ENCODE results near the gene AKAP13. TPM values are rescaled to one million over a fixed set of nuclear protein-coding genes. Genes with fewer than 3 reads are reported as not detected.

Gene AKAP13
- polyA plus RNA-seq, 1 experiment: 15.5 TPM

DNA sequence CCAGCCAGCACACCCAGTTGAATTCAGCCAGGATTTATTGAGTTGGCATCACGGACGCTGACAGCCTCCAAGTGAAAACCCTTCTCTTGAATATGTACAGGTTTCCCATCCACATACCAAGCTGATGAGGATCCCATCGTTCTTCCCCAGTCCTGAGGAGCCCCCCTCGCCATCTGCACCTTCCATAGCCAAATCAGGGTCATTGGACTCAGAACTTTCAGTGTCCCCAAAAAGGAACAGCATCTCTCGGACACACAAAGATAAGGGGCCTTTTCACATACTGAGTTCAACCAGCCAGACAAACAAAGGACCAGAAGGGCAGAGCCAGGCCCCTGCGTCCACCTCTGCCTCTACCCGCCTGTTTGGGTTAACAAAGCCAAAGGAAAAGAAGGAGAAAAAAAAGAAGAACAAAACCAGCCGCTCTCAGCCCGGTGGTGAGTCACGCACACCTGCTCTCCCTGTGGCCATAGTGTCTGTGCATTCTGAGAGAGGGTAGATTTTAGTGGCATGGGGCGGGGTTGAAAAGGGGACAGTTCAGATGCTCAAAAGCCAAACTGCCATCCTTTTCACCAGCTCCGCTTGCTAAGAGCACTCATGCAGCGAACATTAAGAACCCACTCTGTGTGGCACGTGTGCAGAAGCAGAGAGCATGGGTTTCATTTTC is 363.1 kb downstream of the AKAP13 start:
- no peak overlapping the region for H3K4me3 ChIP-seq (ENCODE audit: low read depth, low read length)
- ChIA-PET CTCF (interaction anchor here (3.7 to 6.6 kb wide), 2 partner anchors 12 to 97 kb away, joined by 37 to 38 read pairs; no protein-coding TSS in a partner anchor), POLR2A (no interaction called here)
- H3K27ac ChIP-seq (ENCODE audit: low read depth, low read length): no peak overlapping the region
- DNase-seq (ENCODE audit: low read depth, low spot score): no peak
- TF ChIP-seq, protein P1, sequence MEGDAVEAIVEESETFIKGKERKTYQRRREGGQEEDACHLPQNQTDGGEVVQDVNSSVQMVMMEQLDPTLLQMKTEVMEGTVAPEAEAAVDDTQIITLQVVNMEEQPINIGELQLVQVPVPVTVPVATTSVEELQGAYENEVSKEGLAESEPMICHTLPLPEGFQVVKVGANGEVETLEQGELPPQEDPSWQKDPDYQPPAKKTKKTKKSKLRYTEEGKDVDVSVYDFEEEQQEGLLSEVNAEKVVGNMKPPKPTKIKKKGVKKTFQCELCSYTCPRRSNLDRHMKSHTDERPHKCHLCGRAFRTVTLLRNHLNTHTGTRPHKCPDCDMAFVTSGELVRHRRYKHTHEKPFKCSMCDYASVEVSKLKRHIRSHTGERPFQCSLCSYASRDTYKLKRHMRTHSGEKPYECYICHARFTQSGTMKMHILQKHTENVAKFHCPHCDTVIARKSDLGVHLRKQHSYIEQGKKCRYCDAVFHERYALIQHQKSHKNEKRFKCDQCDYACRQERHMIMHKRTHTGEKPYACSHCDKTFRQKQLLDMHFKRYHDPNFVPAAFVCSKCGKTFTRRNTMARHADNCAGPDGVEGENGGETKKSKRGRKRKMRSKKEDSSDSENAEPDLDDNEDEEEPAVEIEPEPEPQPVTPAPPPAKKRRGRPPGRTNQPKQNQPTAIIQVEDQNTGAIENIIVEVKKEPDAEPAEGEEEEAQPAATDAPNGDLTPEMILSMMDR (IDR thresholded peaks at IDR 0.05; ENCODE audit: low read depth, low read length): no peak
- H3K27me3 ChIP-seq (ENCODE audit: control insufficient read depth, insufficient read depth, low read length): no peaks in the 10 kb centered on the region
- no peaks in the 10 kb centered on the region; the same call in 1 of the 2 replicates for H3K9me3 ChIP-seq (ENCODE audit: control insufficient read depth, insufficient read depth, low read length)

DNA sequence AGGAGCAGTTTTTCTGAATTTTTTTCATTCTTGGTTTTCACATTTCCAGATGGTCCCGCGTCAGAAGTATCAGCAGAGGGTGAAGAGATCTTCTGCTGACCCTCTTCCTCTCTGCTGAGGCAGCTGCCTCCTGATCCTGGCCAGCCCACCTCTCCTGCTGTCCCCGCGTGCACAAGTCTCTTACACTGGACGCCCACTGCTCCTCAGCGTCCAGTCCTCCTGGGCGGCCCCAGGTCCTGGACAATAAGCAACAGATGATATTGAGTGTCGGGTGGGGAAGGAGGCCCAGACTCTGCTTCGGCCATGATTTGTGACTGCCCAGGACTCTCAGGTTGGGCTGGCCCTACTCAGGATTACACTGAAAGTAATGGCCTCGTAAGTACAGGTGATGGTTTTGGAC is 364.2 kb downstream of the AKAP13 start:
- H3K4me3 ChIP-seq (ENCODE audit: low read depth, low read length): no peak overlapping the region
- POLR2A ChIA-PET: no interaction called here
- no peak for DNase-seq (ENCODE audit: low read depth, low spot score)
- CTCF ChIA-PET: no interaction called here
- no peaks in the 10 kb centered on the region for H3K27me3 ChIP-seq (ENCODE audit: control insufficient read depth, insufficient read depth, low read length)
- H3K9me3 ChIP-seq (ENCODE audit: control insufficient read depth, insufficient read depth, low read length): no peaks in the 10 kb centered on the region; the same call in 1 of the 2 replicates
- no peak overlapping the region for H3K27ac ChIP-seq (ENCODE audit: low read depth, low read length)
- TF ChIP-seq, protein P1 (IDR thresholded peaks at IDR 0.05; ENCODE audit: low read depth, low read length): no peak

DNA sequence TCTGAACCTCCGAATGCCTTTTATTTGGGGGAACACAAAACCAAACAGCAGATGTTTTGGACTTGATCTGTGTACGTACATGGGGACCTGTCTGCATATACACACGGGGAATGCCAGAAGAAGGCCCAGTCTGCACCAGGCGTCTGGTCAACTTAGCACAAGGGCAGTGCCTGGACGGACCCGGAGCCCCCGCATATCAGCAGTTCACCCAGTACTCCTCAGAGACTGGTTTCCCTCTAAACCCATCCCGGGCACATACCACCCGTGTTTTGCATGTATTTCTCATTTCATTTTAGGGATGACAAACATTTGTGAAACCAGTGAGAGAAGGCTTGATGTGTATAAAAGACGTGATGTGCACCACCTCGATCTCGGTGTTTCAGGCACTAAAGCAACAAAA is 364.6 kb downstream of the AKAP13 start:
- DNase-seq (ENCODE audit: low read depth, low spot score): no peak
- no peak overlapping the region for H3K4me3 ChIP-seq (ENCODE audit: low read depth, low read length)
- H3K27ac ChIP-seq (ENCODE audit: low read depth, low read length): no peak overlapping the region
- TF ChIP-seq, protein P1 (IDR thresholded peaks at IDR 0.05; ENCODE audit: low read depth, low read length): no peak
- POLR2A ChIA-PET: no interaction called here
- no peaks in the 10 kb centered on the region for H3K27me3 ChIP-seq (ENCODE audit: control insufficient read depth, insufficient read depth, low read length)
- H3K9me3 ChIP-seq (ENCODE audit: control insufficient read depth, insufficient read depth, low read length): no peaks in the 10 kb centered on the region; the same call in 1 of the 2 replicates
- CTCF ChIA-PET: no interaction called here

DNA sequence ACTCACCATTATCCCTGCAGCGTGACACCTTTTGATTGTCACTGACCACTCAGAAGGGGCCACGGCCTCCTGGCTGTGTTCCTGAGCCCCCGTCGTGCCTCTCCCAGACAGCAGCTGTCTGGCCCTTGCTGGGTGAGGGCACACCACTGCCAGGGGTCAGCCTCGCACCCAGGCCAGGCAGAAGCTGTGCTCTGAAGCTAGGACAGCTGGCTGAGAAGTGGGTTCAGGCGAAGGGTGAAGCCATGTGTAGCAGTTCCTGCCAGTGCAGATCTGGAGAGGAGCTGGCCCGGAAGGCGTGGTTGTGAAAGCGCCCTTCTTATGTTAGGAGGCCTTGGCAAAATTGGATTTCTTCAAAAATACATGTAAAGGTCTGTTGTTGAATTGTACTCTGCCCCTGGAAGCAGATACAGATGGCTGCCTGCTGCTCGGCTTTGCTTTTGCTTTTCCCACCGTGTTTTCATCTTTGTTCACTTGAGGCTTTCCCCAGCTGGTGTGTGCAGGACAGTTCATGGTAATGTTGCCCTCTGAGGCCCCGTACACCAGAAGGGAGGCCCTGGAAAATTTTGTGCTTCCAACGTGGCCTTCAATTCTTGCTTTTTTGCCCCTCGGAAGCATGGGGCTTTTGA is 365.2 kb downstream of the AKAP13 start:
- no peaks in the 10 kb centered on the region; the same call in 1 of the 2 replicates for H3K9me3 ChIP-seq (ENCODE audit: control insufficient read depth, insufficient read depth, low read length)
- TF ChIP-seq, protein P1 (IDR thresholded peaks at IDR 0.05; ENCODE audit: low read depth, low read length): no peak
- CTCF ChIA-PET: no interaction called here
- no peaks in the 10 kb centered on the region for H3K27me3 ChIP-seq (ENCODE audit: control insufficient read depth, insufficient read depth, low read length)
- H3K4me3 ChIP-seq (ENCODE audit: low read depth, low read length): no peak overlapping the region
- DNase-seq (ENCODE audit: low read depth, low spot score): no peak
- POLR2A ChIA-PET: no interaction called here
- no peak overlapping the region for H3K27ac ChIP-seq (ENCODE audit: low read depth, low read length)

DNA sequence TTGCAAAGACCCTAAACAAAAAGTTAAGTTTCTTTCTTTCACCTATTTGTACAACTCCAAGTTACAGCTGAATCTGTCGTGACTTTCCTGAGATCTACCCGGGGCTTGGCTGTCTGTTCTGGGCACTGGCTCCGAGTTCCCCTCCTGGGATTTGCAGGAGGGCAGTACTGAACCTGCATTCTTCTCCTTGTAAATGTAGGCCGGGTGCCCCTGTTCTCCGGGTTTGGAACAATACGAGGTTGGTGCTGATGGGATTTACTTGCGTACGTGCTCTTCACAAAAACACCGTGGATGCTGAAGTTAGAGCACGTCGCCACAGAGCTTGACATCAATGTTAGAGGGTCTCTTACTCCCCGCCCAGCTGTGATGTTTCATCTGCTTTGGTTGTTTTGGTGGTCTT is 366.2 kb downstream of the AKAP13 start:
- TF ChIP-seq, protein P1 (IDR thresholded peaks at IDR 0.05; ENCODE audit: low read depth, low read length): no peak
- Histone ChIP-seq H3K27ac (ENCODE audit: low read depth, low read length) (no peak overlapping the region), H3K9me3 (ENCODE audit: control insufficient read depth, insufficient read depth, low read length) (no peaks in the 10 kb centered on the region), H3K4me3 (ENCODE audit: low read depth, low read length) (no peak overlapping the region), H3K27me3 (ENCODE audit: control insufficient read depth, insufficient read depth, low read length) (no peaks in the 10 kb centered on the region)
- ChIA-PET POLR2A (no interaction called here), CTCF (no interaction called here)
- DNase-seq (ENCODE audit: low read depth, low spot score): no peak

Measured in AG04450 (cell line).